GM12878 (cell line): ENCODE measurements around the gene ZNF507. TPM values are rescaled to one million over a fixed set of nuclear protein-coding genes. Genes with fewer than 3 reads are reported as not detected.

Experiments
- ATAC-seq: fragments of 200-7000 bp; cut with Tn5 transposase; 3 replicates; pipeline ENCODE4 v1.9.1; 2020; ENCODE audit warnings: mild to moderate bottlenecking, moderate library complexity
- BruUV-seq: library from RNA; stranded (reverse); fragments of 400-500 nt; replicated peaks from 2 replicates; lab custom pipeline; 2021; lab: Mats Ljungman, UMichigan
- CTCF ChIA-PET: fragments of 300-600 bp; sonication (Branson Sonifier 250); formaldehyde crosslinking; extraction: SDS; loops from one replicate; lab custom pipeline; 2021; ENCODE audit warnings: inconsistent platforms; lab: Yijun Ruan, JAX
- POLR2A ChIA-PET: fragments of 350-600 bp; formaldehyde crosslinking; extraction: SDS; loops from one replicate; lab custom pipeline; 2021; ENCODE audit warnings: inconsistent platforms; lab: Charles Lee
- RAD21 ChIA-PET: fragments of 300-600 bp; sonication (Branson Sonifier 250); formaldehyde crosslinking; loops from one replicate; lab custom pipeline; 2023; ENCODE audit warnings: antibody characterized with exemption; ENCODE audit not compliant: unreplicated experiment; lab: Charles Lee
- SMC1A ChIA-PET: fragments of 300-600 bp; sonication (Branson Sonifier 250); formaldehyde crosslinking; loops from one replicate; lab custom pipeline; 2023; ENCODE audit not compliant: unreplicated experiment, uncharacterized antibody; lab: Charles Lee
- DNase-seq: peaks from one replicate; pipeline ENCODE4 v3.0.0-alpha.2; 2011; ENCODE audit warnings: low read depth, low spot score
- FAIRE-seq: peaks from 3 replicates; lab custom pipeline; 2011; peaks lifted over from hg19 to GRCh38; lab: Jason Lieb, UNC
- H2AFZ ChIP-seq: 2 replicates; pipeline ENCODE4 v1.6.0; 2011; ENCODE audit warnings: low read depth, low read length, control low read depth; ENCODE audit not compliant: control insufficient read depth
- H3K27ac ChIP-seq: 2 replicates; pipeline ENCODE4 v1.5.1; 2011; ENCODE audit warnings: control low read depth; ENCODE audit not compliant: control insufficient read depth, insufficient read depth
- H3K27me3 ChIP-seq, 2 experiments: replicated peaks in 1 of 2; 2 replicates each; pipeline versions ENCODE4 v1.6.0 to v1.6.1; 2011; ENCODE audit warnings: low read length in 1 of 2; ENCODE audit not compliant: control insufficient read depth in 2 of 2, insufficient read depth in 2 of 2
- H3K36me3 ChIP-seq, 2 experiments: 2 replicates each; pipeline ENCODE4 v1.5.1; 2011; ENCODE audit warnings: low read length in 1 of 2; ENCODE audit not compliant: control insufficient read depth in 2 of 2, insufficient read depth in 2 of 2
- H3K4me1 ChIP-seq: 2 replicates; pipeline ENCODE4 v1.6.1; 2011; ENCODE audit warnings: mild to moderate bottlenecking, low read length, moderate library complexity, mixed read lengths; ENCODE audit not compliant: control insufficient read depth, insufficient read depth
- H3K4me2 ChIP-seq: 2 replicates; pipeline ENCODE4 v1.6.0; 2011; ENCODE audit warnings: control low read depth; ENCODE audit not compliant: control insufficient read depth, insufficient read depth
- H3K4me3 ChIP-seq: fragments of 200-600 bp; sonication (generic); 2 replicates; pipeline ENCODE4 v1.5.1; 2016
- H3K79me2 ChIP-seq: 2 replicates; pipeline ENCODE4 v1.6.0; 2011; ENCODE audit warnings: low read length; ENCODE audit not compliant: control insufficient read depth, insufficient read depth
- H3K9ac ChIP-seq: 2 replicates; pipeline ENCODE4 v1.8.0; 2011; ENCODE audit warnings: low read length, control low read depth, mixed read lengths; ENCODE audit not compliant: control insufficient read depth, insufficient read depth
- H3K9me3 ChIP-seq: replicated peaks from 3 replicates; pipeline ENCODE4 v1.5.1; 2011; ENCODE audit warnings: mild to moderate bottlenecking, low read length; ENCODE audit not compliant: control insufficient read depth, insufficient read depth
- H4K20me1 ChIP-seq: 2 replicates; pipeline ENCODE4 v1.6.0; 2011; ENCODE audit not compliant: control insufficient read depth, insufficient read depth
- IRF5 ChIP-seq: fragments of 450-650 bp; IDR thresholded peaks from 2 replicates; pipeline ENCODE4 v1.6.1; 2017; ENCODE audit warnings: borderline replicate concordance
- NFXL1 ChIP-seq: fragments of 450-650 bp; IDR thresholded peaks from 2 replicates; pipeline ENCODE4 v1.6.1; 2017; ENCODE audit warnings: antibody characterized with exemption, mild to moderate bottlenecking, borderline replicate concordance
- PAX8 ChIP-seq: fragments of 450-650 bp; IDR thresholded peaks from 2 replicates; pipeline ENCODE4 v1.6.1; 2017; ENCODE audit warnings: mild to moderate bottlenecking, moderate library complexity
- RELB ChIP-seq: fragments of 450-650 bp; IDR thresholded peaks from 2 replicates; pipeline ENCODE4 v1.6.1; 2017; ENCODE audit warnings: low read depth, mild to moderate bottlenecking, moderate library complexity
- REST ChIP-seq: IDR thresholded peaks from 2 replicates; pipeline ENCODE4 v1.6.1; 2012; ENCODE audit warnings: mild to moderate bottlenecking, low read depth, low read length
- WGBS: methylation state at CpG from one replicate; pipeline ENCODE4 v1.1.6; 2016; ENCODE audit warnings: low lambda C conversion rate; ENCODE audit not compliant: insufficient replicate concordance, insufficient coverage; ENCODE audit errors: missing lambda C conversion rate; 5-methylcytosine and 5-hydroxymethylcytosine counted together
- in situ Hi-C: fragments of 300-500 bp; cut with MboI; formaldehyde crosslinking; loops from 9 replicates; pipeline ENCODE4 v1.14.3; 2018; ENCODE audit warnings: mixed read lengths
- intact Hi-C: fragments of 100-400 bp; cut with micrococcal nuclease; formaldehyde crosslinking; loops from one replicate; pipeline ENCODE4 v1.14.2; 2022; ENCODE audit not compliant: unreplicated experiment
- polyA plus RNA-seq, 11 experiments: library from polyadenylated mRNA; depleted of rRNA in 4 of 11; unstranded in 6 of 11; stranded (reverse) in 5 of 11; fragments of >200 nt; fragmentation: Nextera tagmentation in 4 of 11; fragmentation: Illumina TruSeq in 1 of 11; extraction: Ambion mirVana in 4 of 11; extraction: Trizol in 1 of 11; gene quantifications; 1 replicate in 1 of 11; 2 replicates in 10 of 11; pipeline versions ENCODE4 v1.2.1 to v1.2.3, GENCODE V29; 2011 to 2016; ENCODE audit warnings: inconsistent platforms in 2 of 11, missing spikeins in 2 of 11, low read depth in 1 of 11
- total RNA-seq, 4 experiments: library from RNA; depleted of rRNA in 3 of 4; stranded (reverse); fragments of >200 nt in 3 of 4; fragmentation: Illumina TruSeq in 1 of 4; extraction: Trizol in 1 of 4; gene quantifications; 2 replicates each; pipeline versions ENCODE4 v1.2.1 to v1.2.3, GENCODE V29; 2013 to 2021

The ZNF507 gene
- total and polyA plus RNA-seq, 10 of the 15 experiments (the other 5 are each of a cell fraction or from before 2014, with no cell fraction given): 2.3 to 18.4 (median 10.1) TPM

- SMC1A ChIA-PET: interaction anchor here (0.5 to 2.0 kb wide), 2 partner anchors 9 to 685 kb away, joined by 3 to 6 read pairs; no protein-coding TSS in a partner anchor
- H3K4me1 ChIP-seq: peaks cover 13% of the 10 kb centered on the region
- H3K9ac ChIP-seq: no peak overlapping the region
- intact Hi-C loops: loop anchor here (5.0 kb wide), 2 partner anchors 58 to 233 kb away; partner anchors contain the start of genes DPY19L3 and PDCD5
- no peak overlapping the region for H2AFZ ChIP-seq
- FAIRE-seq (no peak), DNase-seq (no peak), ATAC-seq (no peak)
- no peaks in the 10 kb centered on the region; the same call in 2 of the 3 replicates for H3K9me3 ChIP-seq
- no peak overlapping the region for H3K27ac ChIP-seq
- H3K27me3 ChIP-seq: no peaks in the 10 kb centered on the region
- TF ChIP-seq PAX8: no peak
- TF ChIP-seq NFXL1: no peak
- no peak for TF ChIP-seq IRF5
- TF ChIP-seq REST: no peak
- TF ChIP-seq RELB: no peak
- TF ChIP-seq, all 136 proteins: peak for 0
- no TSS peak for BruUV-seq
- peak overlapping the region; percentile 46; the same call in 1 of the 2 replicates for H3K4me2 ChIP-seq
- POLR2A ChIA-PET: no interaction called here
- 95% methylated on average over 1 of the region's 1 CpG for WGBS
- in situ Hi-C loops: loop anchor here (10.0 kb wide), 1 partner anchor 216 kb away; no protein-coding TSS in a partner anchor
- peaks cover 7 to 12% of the 10 kb centered on the region in 2 experiments for H3K36me3 ChIP-seq
- H3K79me2 ChIP-seq: peaks cover 50% of the 10 kb centered on the region
- H4K20me1 ChIP-seq: no peaks in the 10 kb centered on the region
- RAD21 ChIA-PET: no interaction called here
- CTCF ChIA-PET: interaction anchor here (1.8 kb wide), 1 partner anchor 9 kb away, joined by 9 read pairs; no protein-coding TSS in a partner anchor
- no peak overlapping the region for H3K4me3 ChIP-seq
Measured at GRCh38 chr19:32349051-32349450, 3.6 kb downstream of the ZNF507 start.
